CD4-positive, alpha-beta T cell treated with Interleukin-6 for 4 hours (primary cell): ENCODE results near the gene PTPRN2.
"Not testable (repeated sequence)": the region's sequence is repeated elsewhere in the genome, so short reads cannot be mapped to it uniquely, and the experiment has no call there.

Experiments
- DNase-seq: peaks from one replicate; pipeline ENCODE4 v3.0.0-alpha.2; 2020; ENCODE audit warnings: mixed read lengths

Gene PTPRN2

GRCh38 chr7:158289231-158289630 is 298.4 kb downstream of the PTPRN2 start:
- no peak for DNase-seq

GRCh38 chr7:158286210-158286609 is 301.4 kb downstream of the PTPRN2 start:
- DNase-seq = no peak

- no peak for DNase-seq
Observed at GRCh38 chr7:158285383-158285770, 302.2 kb downstream of the PTPRN2 start.

- no peak for DNase-seq
Observed at GRCh38 chr7:158284617-158285382, 302.8 kb downstream of the PTPRN2 start.

GRCh38 chr7:158284121-158284520 is 303.5 kb downstream of the PTPRN2 start:
- no peak for DNase-seq

GRCh38 chr7:158283016-158283974 is 304.3 kb downstream of the PTPRN2 start:
- DNase-seq = no peak

- DNase-seq = no peak
Observed at GRCh38 chr7:158282461-158283001, 305.1 kb downstream of the PTPRN2 start.

GRCh38 chr7:158281441-158281840 is 306.2 kb downstream of the PTPRN2 start:
- DNase-seq = no peak

- no peak for DNase-seq
Observed at GRCh38 chr7:158280448-158281144, 307.0 kb downstream of the PTPRN2 start.

- DNase-seq = no peak
Observed at GRCh38 chr7:158279539-158280447, 307.8 kb downstream of the PTPRN2 start.

- DNase-seq = no peak
Observed at GRCh38 chr7:158278745-158279320, 308.8 kb downstream of the PTPRN2 start.

GRCh38 chr7:158277219-158278141 is 310.1 kb downstream of the PTPRN2 start:
- DNase-seq = no peak

GRCh38 chr7:158276414-158277218 is 311.0 kb downstream of the PTPRN2 start:
- DNase-seq = no peak

GRCh38 chr7:158275711-158276413 is 311.8 kb downstream of the PTPRN2 start:
- no peak for DNase-seq

GRCh38 chr7:158274996-158275395 is 312.6 kb downstream of the PTPRN2 start:
- no peak for DNase-seq

- no peak for DNase-seq
Observed at GRCh38 chr7:158274404-158274811, 313.2 kb downstream of the PTPRN2 start.

- DNase-seq = not testable (repeated sequence)
Observed at GRCh38 chr7:158273756-158274342, 313.8 kb downstream of the PTPRN2 start.

- no peak for DNase-seq
Observed at GRCh38 chr7:158273138-158273651, 314.4 kb downstream of the PTPRN2 start.
